GM13977 (cell line): ENCODE results near the gene CHSY1.

ENCODE experiments used
- DNase-seq: peaks from one replicate; pipeline ENCODE4 v3.0.0; 2012; ENCODE audit warnings: low spot score
- CTCF ChIP-seq: IDR thresholded peaks from 2 replicates; pipeline ENCODE4 v1.5.1; 2012; ENCODE audit warnings: mild to moderate bottlenecking, control low read depth; ENCODE audit not compliant: insufficient read depth; ENCODE audit errors: extremely low read depth, missing control alignments
- in situ Hi-C: fragments of 300-500 bp; cut with MboI; formaldehyde crosslinking; loops from one replicate; pipeline ENCODE4 v1.12.0; 2022; ENCODE audit warnings: low sequenced_read_pairs, low pct_unique_long_range_greater_than_20kb, mixed read lengths, inconsistent platforms; ENCODE audit not compliant: unreplicated experiment

Gene CHSY1

GRCh38 chr15:101213147-101213546, 38.7 kb downstream of the CHSY1 start:
- in situ Hi-C loops: no loop called here
- no peak for DNase-seq
- TF ChIP-seq CTCF: no peak

GRCh38 chr15:101211897-101212296, 40.0 kb downstream of the CHSY1 start:
- no peak for TF ChIP-seq CTCF
- in situ Hi-C loops: no loop called here
- DNase-seq: no peak

- in situ Hi-C loops: no loop called here
- DNase-seq: no peak
- TF ChIP-seq CTCF: no peak
These were observed 41.4 kb downstream of the CHSY1 start for GRCh38 chr15:101210466-101210865.

- in situ Hi-C loops: no loop called here
- TF ChIP-seq CTCF: no peak
- no peak for DNase-seq
These were observed 41.8 kb downstream of the CHSY1 start for GRCh38 chr15:101210058-101210457.

- in situ Hi-C loops: no loop called here
- DNase-seq: no peak
- no peak for TF ChIP-seq CTCF
These were observed 42.5 kb downstream of the CHSY1 start for GRCh38 chr15:101209285-101209845.

GRCh38 chr15:101207867-101208288, 44.0 kb downstream of the CHSY1 start:
- no peak for DNase-seq
- in situ Hi-C loops: no loop called here
- TF ChIP-seq CTCF: no peak

GRCh38 chr15:101206176-101206591, 45.7 kb downstream of the CHSY1 start:
- in situ Hi-C loops: no loop called here
- TF ChIP-seq CTCF: no peak
- no peak for DNase-seq
